ENCODE data around the gene SAFB. TPM values are rescaled to one million over a fixed set of nuclear protein-coding genes. Genes with fewer than 3 reads are reported as not detected.
A peak's percentile ranks its signal among the peaks of the same experiment; 100 is the strongest.

The SAFB gene
- polyA plus RNA-seq, 3 donors: 12.2 to 76.6 (median 23.1) TPM

DNA sequence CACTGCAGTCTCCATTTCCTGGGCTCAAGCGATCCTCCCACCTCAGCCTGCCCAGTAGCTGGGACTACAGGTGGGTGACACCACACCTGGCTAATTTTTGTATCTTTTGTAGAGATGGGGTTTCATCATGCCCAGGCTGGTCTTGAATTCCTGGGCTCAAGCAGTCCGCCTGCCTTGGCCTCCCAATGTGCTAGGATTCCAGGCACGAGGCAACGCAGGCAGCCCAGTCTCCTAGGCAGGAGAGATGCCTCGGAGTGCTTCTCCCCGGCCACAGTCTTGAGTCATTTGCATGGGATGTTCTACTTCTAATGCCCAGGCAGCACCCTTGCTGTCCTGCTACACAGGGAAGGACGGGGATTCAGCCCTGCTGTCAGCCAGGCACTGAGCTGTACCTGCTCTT is 48.7 kb downstream of the SAFB start:
- 97% methylated on average over 5 of the region's 7 CpGs for WGBS (ENCODE audit: insufficient coverage)
- Mint-ChIP-seq H3K4me3 (no peak overlapping the region), H3K9me3 (peaks cover 0 to 5% (median 0%) of the 10 kb centered on the region in 7 donors), H3K27ac (no peak overlapping the region), H3K36me3 (peaks cover 35 to 67% of the 10 kb centered on the region in 2 donors), H3K4me1 (peaks cover 2% of the 10 kb centered on the region), H3K27me3 (ENCODE audit: low read depth in 3 of 3) (no peaks in the 10 kb centered on the region)
- Histone ChIP-seq H3K4me3 (replicated peaks in 1 of 3; ENCODE audit: low read depth in 2 of 3, low read length in 3 of 3) (no peak overlapping the region), H3K36me3 (replicated peaks in 1 of 2; ENCODE audit: control insufficient read depth in 1 of 2, insufficient read depth in 2 of 2, low read length in 2 of 2) (peaks cover 37 to 49% of the 10 kb centered on the region in 2 donors), H3K27me3 (ENCODE audit: control insufficient read depth in 2 of 2, insufficient read depth in 2 of 2, low read length in 2 of 2) (no peaks in the 10 kb centered on the region), H3K9me3 (replicated peaks in 1 of 2; ENCODE audit: control insufficient read depth in 1 of 2, insufficient read depth in 1 of 2, low read length in 2 of 2) (no peaks in the 10 kb centered on the region), H3K9ac (ENCODE audit: insufficient read depth, low read length, poor library complexity, severe bottlenecking) (no peak overlapping the region), H3K4me1 (ENCODE audit: control insufficient read depth in 1 of 2, insufficient read depth in 2 of 2, low read length in 2 of 2) (no peaks in the 10 kb centered on the region), H3K27ac (ENCODE audit: low read depth in 1 of 2, low read length in 2 of 2) (no peak overlapping the region), H4K20me1 (ENCODE audit: insufficient read depth, low read length) (peaks cover 29% of the 10 kb centered on the region), H3K4me2 (replicated peaks; ENCODE audit: extremely low read depth, low read length, poor library complexity, severe bottlenecking) (no peak overlapping the region), H3K79me2 (ENCODE audit: insufficient read depth, low read length) (no peaks in the 10 kb centered on the region), H2AFZ (ENCODE audit: insufficient read depth, low read depth, low read length, poor library complexity, severe bottlenecking) (no peak overlapping the region)
- no peak for TF ChIP-seq CTCF (IDR thresholded peaks at IDR 0.05)
- intact Hi-C loops (cut with micrococcal nuclease): no loop called here
- no peak for DNase-seq

- H3K4me1 ChIP-seq (ENCODE audit: control insufficient read depth in 1 of 2, insufficient read depth in 2 of 2, low read length in 2 of 2): no peaks in the 10 kb centered on the region
- intact Hi-C loops (cut with micrococcal nuclease): no loop called here
- WGBS (ENCODE audit: insufficient coverage): 96% methylated on average over 10 of the region's 13 CpGs
- no peak overlapping the region for H3K4me2 ChIP-seq (replicated peaks; ENCODE audit: extremely low read depth, low read length, poor library complexity, severe bottlenecking)
- H3K36me3 ChIP-seq (replicated peaks in 1 of 2; ENCODE audit: control insufficient read depth in 1 of 2, insufficient read depth in 2 of 2, low read length in 2 of 2): peaks cover 24 to 37% of the 10 kb centered on the region in 2 donors
- Mint-ChIP-seq H3K27me3 (ENCODE audit: low read depth in 3 of 3) (no peaks in the 10 kb centered on the region), H3K9me3 (peaks cover 0 to 5% (median 0%) of the 10 kb centered on the region in 7 donors), H3K27ac (peak overlapping the region in 3 of 7 donors; percentile 36 to 76 (median 43)), H3K4me1 (peaks cover 2% of the 10 kb centered on the region), H3K4me3 (no peak overlapping the region), H3K36me3 (peaks cover 23 to 54% of the 10 kb centered on the region in 2 donors)
- no peak overlapping the region for H3K4me3 ChIP-seq (replicated peaks in 1 of 3; ENCODE audit: low read depth in 2 of 3, low read length in 3 of 3)
- no peaks in the 10 kb centered on the region for H3K9me3 ChIP-seq (replicated peaks in 1 of 2; ENCODE audit: control insufficient read depth in 1 of 2, insufficient read depth in 1 of 2, low read length in 2 of 2)
- no peak for TF ChIP-seq CTCF (IDR thresholded peaks at IDR 0.05)
- H2AFZ ChIP-seq (ENCODE audit: insufficient read depth, low read depth, low read length, poor library complexity, severe bottlenecking): no peak overlapping the region
- no peak overlapping the region for H3K27ac ChIP-seq (ENCODE audit: low read depth in 1 of 2, low read length in 2 of 2)
- H3K79me2 ChIP-seq (ENCODE audit: insufficient read depth, low read length): no peaks in the 10 kb centered on the region
- H4K20me1 ChIP-seq (ENCODE audit: insufficient read depth, low read length): peaks cover 16% of the 10 kb centered on the region
- H3K27me3 ChIP-seq (ENCODE audit: control insufficient read depth in 2 of 2, insufficient read depth in 2 of 2, low read length in 2 of 2): no peaks in the 10 kb centered on the region
- no peak for DNase-seq
- no peak overlapping the region for H3K9ac ChIP-seq (ENCODE audit: insufficient read depth, low read length, poor library complexity, severe bottlenecking)
Measured at GRCh38 chr19:5672708-5673459, 50.0 kb downstream of the SAFB start.

Data from CD14-positive monocyte (primary cell).